SIG-M5 treated with dmso at 0.1 percent for 504 hours (cell line): Measurements from ENCODE around the gene PRSS22.

Source experiments
- DNase-seq: peaks from one replicate; lab custom pipeline; 2025; ENCODE audit not compliant: unreplicated experiment; lab: John Stamatoyannopoulos, UW

Gene PRSS22

GRCh38 chr16:2881783-2882649 is 24.0 kb upstream of the PRSS22 start:
- DNase-seq, result peak; percentile 4

GRCh38 chr16:2879854-2880508 is 22.0 kb upstream of the PRSS22 start:
- DNase-seq, result no peak

GRCh38 chr16:2874912-2875362 is 17.0 kb upstream of the PRSS22 start:
- DNase-seq, result peak; percentile 69

GRCh38 chr16:2874032-2874911 is 16.3 kb upstream of the PRSS22 start:
- DNase-seq, result no peak

GRCh38 chr16:2871926-2872325 is 14.0 kb upstream of the PRSS22 start:
- no peak for DNase-seq

- DNase-seq, result peak; percentile 91
These were observed 10.2 kb upstream of the PRSS22 start for GRCh38 chr16:2867987-2868789.

- DNase-seq, result no peak
These were observed 9.7 kb upstream of the PRSS22 start for GRCh38 chr16:2867661-2867986.

- no peak for DNase-seq
These were observed 8.5 kb upstream of the PRSS22 start for GRCh38 chr16:2866431-2866830.

GRCh38 chr16:2865651-2866050 is 7.7 kb upstream of the PRSS22 start:
- no peak for DNase-seq

GRCh38 chr16:2860826-2861567 is 3.0 kb upstream of the PRSS22 start:
- no peak for DNase-seq

GRCh38 chr16:2859686-2860265 is 1.8 kb upstream of the PRSS22 start:
- DNase-seq, result no peak

- DNase-seq, result peak; percentile 17
These were observed 465 bp upstream of the PRSS22 start for GRCh38 chr16:2858245-2859025.

- DNase-seq, result no peak
These were observed 1.1 kb downstream of the PRSS22 start for GRCh38 chr16:2856686-2857450.

GRCh38 chr16:2856061-2856670 is 1.8 kb downstream of the PRSS22 start:
- no peak for DNase-seq

GRCh38 chr16:2855536-2855935 is 2.4 kb downstream of the PRSS22 start:
- no peak for DNase-seq

- no peak for DNase-seq
These were observed 3.2 kb downstream of the PRSS22 start for GRCh38 chr16:2854700-2855309.

- no peak for DNase-seq
These were observed 4.4 kb downstream of the PRSS22 start for GRCh38 chr16:2853531-2854073.
